NCI-H2081 (cell line): ENCODE data around the gene COMMD4.
A peak's percentile ranks its signal among the peaks of the same experiment; 100 is the strongest.
"Not testable (repeated sequence)": the region's sequence is repeated elsewhere in the genome, so short reads cannot be mapped to it uniquely, and the experiment has no call there.

Source experiments
- DNase-seq, 2 experiments: peaks; one replicate each; lab custom pipeline; 2025; lab: John Stamatoyannopoulos, UW

Gene COMMD4

GRCh38 chr15:75335705-75336355, at the start of gene COMMD4:
COMMD4 (plus strand) TSS chr15:75336063; CDS start chr15:75336090, 27 bp downstream.
- peak; percentile 92 to 95 for DNase-seq

DNA sequence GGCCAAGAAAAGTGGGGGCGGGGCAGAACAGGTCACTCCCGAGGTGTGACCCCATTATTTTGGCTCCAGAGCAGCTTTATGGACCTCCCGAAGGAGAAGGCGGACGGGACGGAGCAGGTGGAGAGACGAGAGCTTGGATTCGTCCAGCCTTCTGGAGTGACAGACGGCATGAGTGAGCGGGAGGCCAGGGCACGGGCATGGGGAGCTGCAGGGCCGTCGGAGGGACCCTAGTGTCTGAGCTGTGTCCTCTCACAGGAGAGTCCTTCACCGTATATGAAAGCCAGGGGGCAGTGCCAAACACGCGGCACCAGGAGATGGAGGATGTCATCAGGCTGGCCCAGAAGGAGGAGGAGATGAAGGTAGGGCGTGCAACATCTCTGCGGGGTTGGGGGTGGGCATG, 42.2 kb upstream of the COMMD4 start:
- not testable (repeated sequence) for DNase-seq

DNA sequence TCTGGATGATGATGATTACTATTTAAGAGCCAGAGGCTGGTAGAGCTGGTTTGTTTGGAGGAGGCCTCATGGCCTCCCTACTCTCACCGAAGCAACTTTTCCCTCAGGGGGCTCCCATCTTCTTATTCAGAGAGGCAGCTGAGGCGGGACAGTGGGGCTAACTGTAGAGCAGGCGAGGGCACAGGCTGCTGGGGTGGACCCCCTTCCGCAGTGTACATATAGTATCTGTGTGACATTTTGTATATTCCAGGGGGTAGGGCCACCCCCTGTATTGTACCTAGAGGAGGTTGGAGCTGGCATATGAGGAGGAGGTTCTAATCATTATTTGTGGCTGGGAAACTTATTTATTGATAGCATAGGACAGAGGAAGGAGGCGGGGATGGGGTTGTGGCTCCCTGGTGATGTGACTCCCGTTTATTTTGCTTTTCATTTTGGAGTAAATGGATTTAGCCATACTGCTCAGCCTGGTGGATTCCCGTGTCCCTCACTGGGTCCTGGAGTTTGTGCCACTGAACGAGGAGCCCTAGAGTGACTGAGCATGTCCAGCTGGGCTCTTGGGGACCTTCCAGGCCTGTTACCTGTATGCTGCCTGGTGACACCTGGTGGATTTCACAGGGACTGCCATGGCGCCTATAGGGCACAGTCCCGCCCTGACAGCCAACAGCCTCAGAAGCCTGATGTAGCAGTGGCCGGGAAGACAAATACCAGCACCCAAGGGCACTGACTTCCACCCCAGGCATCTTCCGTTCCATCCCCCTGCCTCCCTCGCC, 37.1 kb upstream of the COMMD4 start:
- DNase-seq, result not testable (repeated sequence)

- DNase-seq, result not testable (repeated sequence)
Observed at GRCh38 chr15:75299311-75299688, 36.6 kb upstream of the COMMD4 start.

- DNase-seq, result not testable (repeated sequence)
Observed at GRCh38 chr15:75300026-75300425, 35.8 kb upstream of the COMMD4 start.

DNA sequence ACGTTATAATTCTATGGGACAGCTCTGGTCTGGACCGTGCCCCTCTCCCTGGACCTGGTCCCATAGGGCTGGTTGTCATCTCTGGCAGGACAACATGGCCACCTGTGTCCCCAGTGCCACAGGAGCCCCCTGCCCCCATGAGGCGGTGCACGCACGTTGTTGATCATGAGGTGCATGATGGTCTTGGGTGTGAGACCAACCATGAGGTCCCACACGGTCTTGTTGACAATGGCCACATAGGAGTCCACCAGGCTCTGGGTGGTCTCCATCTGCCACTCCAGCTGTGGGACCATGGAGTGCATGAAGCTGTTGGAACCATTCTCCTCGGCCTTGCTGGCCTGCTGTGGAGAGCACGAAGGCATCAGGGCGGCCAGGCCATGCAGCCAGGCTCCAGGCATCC, 33.5 kb upstream of the COMMD4 start:
- no peak for DNase-seq

- DNase-seq, result not testable (repeated sequence)
Observed at GRCh38 chr15:75302753-75303152, 33.1 kb upstream of the COMMD4 start.

DNA sequence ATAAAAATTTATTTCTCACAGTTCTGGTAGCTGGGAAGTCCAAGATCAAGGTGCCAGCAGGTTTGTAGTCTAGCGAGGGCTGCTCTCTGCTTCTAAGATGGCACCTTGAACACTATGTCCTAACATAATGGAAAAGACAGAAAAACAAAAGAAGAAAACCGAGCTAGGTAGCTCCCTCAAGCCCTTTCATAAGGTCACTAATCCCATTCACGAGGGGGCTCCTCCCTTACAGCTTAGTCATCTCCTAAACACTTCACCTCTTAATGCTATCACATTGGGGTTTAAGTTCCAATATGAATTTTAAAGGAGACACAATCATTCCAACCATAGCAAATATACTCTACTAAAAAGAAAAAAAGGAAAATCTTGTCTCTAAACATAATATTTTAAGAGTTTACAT, 29.7 kb upstream of the COMMD4 start:
- DNase-seq, result no peak

DNA sequence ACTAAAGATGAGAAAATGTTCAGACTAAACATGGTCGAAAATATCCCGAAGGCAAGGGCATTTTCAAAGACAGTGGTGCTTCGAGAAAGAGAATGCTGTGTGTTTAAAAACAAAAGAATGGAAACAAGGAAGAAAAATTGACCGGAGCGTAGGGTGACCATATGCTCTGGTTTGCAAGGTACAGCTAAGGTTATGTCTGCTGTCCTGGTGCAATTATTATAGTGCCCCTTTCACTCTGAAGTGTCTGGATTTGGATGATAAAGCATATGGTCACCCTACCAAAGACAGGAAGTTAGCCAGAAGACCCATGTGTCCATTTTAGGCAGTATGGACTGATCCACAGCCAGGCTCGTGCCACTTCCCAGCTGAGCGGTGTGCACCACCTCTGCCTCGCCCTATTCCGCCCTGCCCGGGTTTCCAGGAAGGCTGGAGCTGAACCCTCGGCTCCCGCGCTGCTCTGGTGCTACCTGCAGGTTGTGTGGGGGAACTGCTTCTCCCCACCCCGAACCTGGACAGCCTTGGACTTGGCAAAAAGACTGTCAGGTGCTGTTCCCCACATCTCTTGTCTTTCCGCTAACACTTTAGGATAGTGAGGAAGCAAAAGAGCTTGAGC, 28.0 kb upstream of the COMMD4 start:
- no peak for DNase-seq

GRCh38 chr15:75309711-75310110, 26.2 kb upstream of the COMMD4 start:
- DNase-seq, result no peak

DNA sequence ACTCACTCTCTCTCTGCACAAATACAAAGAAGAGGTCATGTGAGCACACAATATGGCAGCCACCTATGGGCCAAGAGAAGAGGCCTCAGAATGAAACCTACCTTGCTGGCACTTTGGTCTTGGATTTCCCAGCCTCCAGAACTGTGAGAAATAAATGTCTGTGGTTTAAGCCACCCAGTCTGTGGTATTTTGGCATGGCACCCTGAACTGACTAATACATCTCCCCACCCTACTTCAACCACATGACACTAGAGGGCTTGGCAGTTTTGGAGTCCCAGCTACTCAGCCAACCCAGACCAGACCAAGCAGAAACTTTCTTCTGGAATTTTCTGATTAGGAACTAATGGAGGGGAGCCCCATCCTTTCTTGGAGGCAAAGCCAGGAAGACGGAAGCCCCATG, 23.3 kb upstream of the COMMD4 start:
- DNase-seq, result not testable (repeated sequence)

DNA sequence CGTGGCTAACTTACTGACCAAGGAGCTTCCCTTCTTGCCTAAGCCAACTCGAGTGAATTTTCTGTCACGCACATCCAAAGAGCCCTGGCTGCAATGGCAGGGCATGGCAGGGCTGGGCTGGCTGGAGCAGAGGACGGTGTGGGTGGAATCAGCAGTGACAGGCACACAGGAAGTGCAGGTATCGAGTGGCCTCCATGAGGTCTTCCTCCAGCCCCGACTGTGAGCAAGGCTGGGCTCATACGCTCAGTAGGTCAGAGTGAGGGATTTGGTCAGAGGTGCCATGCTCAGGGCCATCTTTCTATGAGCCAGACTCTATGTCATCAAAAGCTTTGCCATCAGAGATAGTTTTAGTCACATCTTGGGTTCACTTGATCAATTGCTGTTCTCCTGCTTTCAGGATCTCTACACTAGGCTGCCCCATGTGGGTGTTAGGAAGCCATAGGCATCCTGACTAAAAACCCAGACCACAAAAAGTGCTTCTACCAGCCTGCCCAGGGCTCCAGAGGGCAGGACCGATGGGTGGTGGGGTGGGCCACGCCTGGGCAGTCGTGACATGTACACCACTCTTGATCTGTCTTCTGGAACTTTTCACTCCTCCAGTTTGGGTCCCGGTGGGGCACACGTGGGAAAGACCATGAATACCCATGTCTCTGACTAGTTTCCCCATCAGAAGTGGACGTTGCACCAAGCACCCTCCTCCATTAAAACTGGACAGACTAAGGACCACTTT, 22.6 kb upstream of the COMMD4 start:
- no peak for DNase-seq

GRCh38 chr15:75314552-75315290, 21.1 kb upstream of the COMMD4 start:
- DNase-seq, result no peak

GRCh38 chr15:75319231-75319897, 16.5 kb upstream of the COMMD4 start:
- DNase-seq, result not testable (repeated sequence)

DNA sequence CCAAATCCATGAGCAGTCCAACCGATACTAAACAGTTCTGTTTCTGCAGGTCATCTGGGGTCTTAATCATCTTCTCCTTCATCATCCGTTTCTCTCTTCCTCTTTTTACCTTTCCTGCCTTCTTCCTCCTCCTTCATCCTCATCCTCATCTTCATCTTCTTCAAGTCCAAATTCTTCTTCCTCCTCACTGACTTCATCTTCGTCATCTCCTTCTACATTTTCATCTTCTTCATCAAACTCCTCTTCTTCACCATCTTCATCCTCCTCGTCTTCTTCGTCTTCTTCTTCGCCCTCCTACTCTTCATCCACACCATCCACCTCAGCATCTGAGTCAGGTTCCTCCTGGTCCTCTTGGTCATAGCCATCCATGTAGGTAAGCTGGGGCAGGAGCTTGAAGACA, 14.2 kb upstream of the COMMD4 start:
- DNase-seq, result no peak

DNA sequence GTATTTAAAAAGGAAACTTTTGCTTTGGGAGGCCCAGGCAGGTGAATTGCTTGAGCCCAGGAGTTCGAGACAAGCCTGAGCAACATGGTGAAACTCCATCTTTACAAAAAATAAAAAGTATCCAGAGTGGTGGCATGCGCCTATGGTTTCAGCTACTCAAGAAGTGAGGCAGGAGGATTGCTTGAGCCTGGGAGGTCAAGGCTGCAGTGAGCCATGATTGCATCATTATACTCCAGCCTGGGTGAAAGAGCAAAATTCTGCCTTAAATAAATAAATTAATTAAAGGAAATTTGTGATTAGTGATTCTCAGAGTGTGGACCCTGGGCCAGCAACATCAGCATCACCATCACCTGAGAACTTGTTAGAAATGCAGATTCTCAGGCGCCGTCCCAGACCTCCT, 9.9 kb upstream of the COMMD4 start:
- no peak for DNase-seq

DNA sequence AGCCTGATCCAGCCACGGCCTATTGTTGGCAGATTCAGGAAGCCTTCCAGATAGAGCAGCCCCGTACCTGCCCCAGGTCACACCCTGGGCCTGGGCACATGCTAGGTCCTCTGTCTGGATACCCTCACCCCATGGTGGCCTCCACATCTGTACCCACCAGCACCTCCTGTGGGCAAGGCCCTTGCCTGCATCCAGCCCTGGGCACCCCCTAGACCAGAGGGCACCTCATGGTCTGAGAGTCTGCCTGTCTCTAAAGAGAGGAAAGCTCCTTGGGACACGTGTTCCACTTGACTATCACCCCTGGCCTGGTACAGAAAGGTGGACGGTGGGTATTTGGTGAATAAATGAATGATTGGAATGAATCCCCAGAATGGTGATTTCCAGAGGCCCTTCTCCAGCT, 8.9 kb upstream of the COMMD4 start:
- no peak for DNase-seq

DNA sequence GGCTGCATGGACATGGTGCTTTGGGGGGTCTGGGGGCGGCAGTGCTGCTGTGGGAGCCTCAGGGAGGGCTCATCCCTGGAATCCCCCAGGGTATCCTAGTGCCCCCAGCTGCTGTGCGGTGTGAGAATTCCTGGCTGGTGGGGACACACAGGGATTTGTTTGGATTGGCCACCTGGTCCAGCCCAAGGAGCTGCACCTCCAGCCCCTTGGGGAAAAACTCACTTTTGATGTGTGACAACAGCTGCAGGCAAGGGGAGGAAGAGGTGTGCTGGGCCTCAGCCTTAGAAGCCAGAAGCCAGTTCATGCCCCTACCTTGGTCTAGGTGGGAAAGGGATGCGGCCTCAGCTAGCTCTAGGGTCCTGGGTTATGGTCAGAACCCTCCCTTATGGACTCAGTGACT, 8.4 kb upstream of the COMMD4 start:
- no peak for DNase-seq

GRCh38 chr15:75328493-75329314, 7.2 kb upstream of the COMMD4 start:
- no peak for DNase-seq

DNA sequence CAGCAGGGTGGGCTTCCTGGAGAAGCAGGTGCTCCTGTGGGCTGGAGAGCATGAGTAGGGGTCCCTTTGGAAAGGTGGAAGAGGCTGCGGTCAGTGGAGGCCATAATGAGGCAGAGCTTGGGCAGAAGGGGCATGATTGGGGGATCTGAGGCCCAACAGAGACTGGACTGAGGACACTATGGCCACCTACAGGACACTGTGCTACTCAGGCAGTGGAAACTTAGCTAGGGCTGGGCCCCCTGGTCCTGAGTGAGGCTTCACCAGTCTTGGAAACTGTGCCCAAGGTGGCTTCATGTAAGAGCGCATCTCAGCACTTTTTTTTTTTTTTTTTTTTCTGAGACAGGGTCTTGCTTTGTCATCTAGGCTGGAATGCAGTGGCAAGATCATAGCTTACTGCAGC, 6.3 kb upstream of the COMMD4 start:
- DNase-seq, result no peak
